GM23248 (cell line): ENCODE measurements around the gene MIGA2.

ENCODE experiments used
- EZH2 ChIP-seq: fragments of 200-600 bp; sonication (generic); IDR thresholded peaks from 2 replicates; pipeline ENCODE4 v1.6.1; 2018; ENCODE audit warnings: antibody characterized with exemption, mild to moderate bottlenecking; ENCODE audit not compliant: insufficient read depth, poor library complexity, severe bottlenecking
- EZH2phosphoT487 ChIP-seq: fragments of 200-600 bp; sonication (generic); IDR thresholded peaks from 2 replicates; pipeline ENCODE4 v1.6.1; 2018; ENCODE audit warnings: antibody characterized with exemption, moderate library complexity, mild to moderate bottlenecking, low read depth; ENCODE audit not compliant: insufficient read depth

GRCh38 chr9:129073404-129073803, 37.0 kb downstream of the MIGA2 start:
- TF ChIP-seq EZH2, result no peak
- TF ChIP-seq EZH2phosphoT487, result no peak
